HepG2 (cell line): Measurements from ENCODE around the gene DIPK1C. TPM values are rescaled to one million over a fixed set of nuclear protein-coding genes. Genes with fewer than 3 reads are reported as not detected.

Experiments used
- ATAC-seq: fragments of 200-7000 bp; cut with Tn5 transposase; 3 replicates; pipeline ENCODE4 v1.9.1; 2020; ENCODE audit warnings: mild to moderate bottlenecking, moderate library complexity
- BruUV-seq: library from RNA; stranded (reverse); fragments of 400-500 nt; replicated peaks from 2 replicates; lab custom pipeline; 2021; lab: Mats Ljungman, UMichigan
- CTCF ChIA-PET: fragments of 300-600 bp; formaldehyde crosslinking; extraction: SDS; loops from one replicate; lab custom pipeline; 2021; ENCODE audit warnings: low total read pairs, inconsistent platforms, low intra/inter-chr PET ratio; lab: Yijun Ruan, JAX
- POLR2A ChIA-PET: fragments of 350-600 bp; sonication (Branson Sonifier 250); formaldehyde crosslinking; loops from one replicate; lab custom pipeline; 2020; ENCODE audit warnings: antibody characterized with exemption, inconsistent platforms; lab: Yijun Ruan, JAX
- DNase-seq: peaks from one replicate; pipeline ENCODE4 v3.0.0-alpha.2; 2015; ENCODE audit warnings: low spot score
- FAIRE-seq: peaks from 3 replicates; lab custom pipeline; 2011; peaks lifted over from hg19 to GRCh38; lab: Jason Lieb, UNC
- H2AFZ ChIP-seq: one replicate; pipeline ENCODE4 v1.6.1; 2011; ENCODE audit warnings: low read length, inconsistent platforms
- H3K27ac ChIP-seq: fragments of 300-600 bp; 3 replicates; pipeline ENCODE4 v1.8.0; 2011; ENCODE audit warnings: mixed run types, mild to moderate bottlenecking, mixed read lengths, low read length, inconsistent platforms; ENCODE audit not compliant: insufficient read depth; ENCODE audit errors: extremely low read length
- H3K27me3 ChIP-seq, 2 experiments: fragments of 200-600 bp in 1 of 2; 2 replicates in 1 of 2; 3 replicates in 1 of 2; pipeline versions ENCODE4 v1.6.0 to v1.8.0; 2011; ENCODE audit warnings: low read length in 2 of 2, mild to moderate bottlenecking in 2 of 2, moderate library complexity in 2 of 2, inconsistent platforms in 1 of 2; ENCODE audit not compliant: insufficient read depth in 2 of 2, control insufficient read depth in 1 of 2
- H3K36me3 ChIP-seq, 2 experiments: fragments of 200-600 bp in 1 of 2; replicated peaks in 1 of 2; 2 replicates in 1 of 2; 3 replicates in 1 of 2; pipeline versions ENCODE4 v1.5.1 to v1.8.0; 2011; ENCODE audit warnings: low read length in 2 of 2, inconsistent platforms in 1 of 2; ENCODE audit not compliant: insufficient read depth in 2 of 2, control insufficient read depth in 1 of 2
- H3K4me1 ChIP-seq: 2 replicates; pipeline ENCODE4 v1.5.1; 2012; ENCODE audit warnings: low read length, inconsistent platforms; ENCODE audit not compliant: insufficient read depth
- H3K4me2 ChIP-seq: 2 replicates; pipeline ENCODE4 v1.6.0; 2011; ENCODE audit warnings: low read depth, low read length, inconsistent platforms
- H3K4me3 ChIP-seq, 3 experiments: fragments of 200-600 bp in 1 of 3; sonication (generic), shearing (Covaris generic) in 1 of 3; replicated peaks in 1 of 3; 2 replicates each; pipeline ENCODE4 v1.5.1; 2011 to 2016; ENCODE audit warnings: low read length in 3 of 3, inconsistent platforms in 2 of 3, low read depth in 2 of 3, mild to moderate bottlenecking in 2 of 3, control low read depth in 1 of 3, mixed read lengths in 1 of 3; ENCODE audit not compliant: insufficient read depth in 1 of 3
- H3K79me2 ChIP-seq: one replicate; pipeline ENCODE4 v1.6.1; 2011; ENCODE audit warnings: low read length, inconsistent platforms; ENCODE audit not compliant: insufficient read depth
- H3K9ac ChIP-seq: 2 replicates; pipeline ENCODE4 v1.6.0; 2011; ENCODE audit warnings: mild to moderate bottlenecking, low read depth, low read length, inconsistent platforms; ENCODE audit not compliant: insufficient read depth
- H3K9me3 ChIP-seq: 2 replicates; pipeline ENCODE4 v1.5.1; 2012; ENCODE audit warnings: mild to moderate bottlenecking, low read length
- H4K20me1 ChIP-seq: 2 replicates; pipeline ENCODE4 v1.6.0; 2011; ENCODE audit warnings: inconsistent platforms, mild to moderate bottlenecking, low read length, moderate library complexity; ENCODE audit not compliant: insufficient read depth
- BHLHE40 ChIP-seq: IDR thresholded peaks from 2 replicates; pipeline ENCODE4 v1.6.1; 2011; ENCODE audit warnings: low read length, improper control_type of control experiment
- IKZF4 ChIP-seq: sonication (generic); formaldehyde crosslinking; IDR thresholded peaks from 2 replicates; pipeline ENCODE4 v1.5.1; 2020; ENCODE audit warnings: borderline replicate concordance, mild to moderate bottlenecking, low read depth, missing genetic modification reagents; ENCODE audit errors: not compliant biosample characterization
- MAFF ChIP-seq: IDR thresholded peaks from 2 replicates; pipeline ENCODE4 v1.6.1; 2011; ENCODE audit warnings: low read depth, low read length, improper control_type of control experiment
- MAFK ChIP-seq, 2 experiments: IDR thresholded peaks in 1 of 2; conservative IDR thresholded peaks in 1 of 2; 2 replicates each; pipeline ENCODE4 v1.6.1; 2011; ENCODE audit warnings: improper control_type of control experiment in 2 of 2, low read length in 2 of 2
- PCBP1 ChIP-seq: fragments of 200-400 bp; formaldehyde crosslinking; IDR thresholded peaks from 2 replicates; pipeline ENCODE4 v1.6.1; 2017; ENCODE audit warnings: mild to moderate bottlenecking, low read depth, low read length, borderline replicate concordance
- RAD21 ChIP-seq: fragments of 450-650 bp; formaldehyde crosslinking; IDR thresholded peaks from 2 replicates; pipeline ENCODE4 v1.5.0; 2020; ENCODE audit warnings: mild to moderate bottlenecking
- SAFB2 ChIP-seq: sonication (generic); formaldehyde crosslinking; IDR thresholded peaks from 2 replicates; pipeline ENCODE4 v1.5.1; 2020; ENCODE audit warnings: missing genetic modification reagents, low read depth, mild to moderate bottlenecking, borderline replicate concordance
- TP53 ChIP-seq: sonication (generic); formaldehyde crosslinking; conservative IDR thresholded peaks from 2 replicates; pipeline ENCODE4 v1.4.0; 2020; ENCODE audit warnings: missing genetic modification reagents
- XRCC5 ChIP-seq: fragments of 200-400 bp; formaldehyde crosslinking; optimal IDR thresholded peaks from 2 replicates; pipeline ENCODE3; 2017; ENCODE audit warnings: mild to moderate bottlenecking, low read length
- ZNF543 ChIP-seq: sonication (generic); formaldehyde crosslinking; IDR thresholded peaks from 2 replicates; pipeline ENCODE4 v1.4.0; 2020; ENCODE audit warnings: mild to moderate bottlenecking, missing genetic modification reagents
- ZNF558 ChIP-seq: sonication (generic); formaldehyde crosslinking; IDR thresholded peaks from 2 replicates; pipeline ENCODE4 v1.9.0; 2022; ENCODE audit warnings: mild to moderate bottlenecking, missing genetic modification reagents, borderline replicate concordance
- WGBS: methylation state at CpG from one replicate; pipeline ENCODE4 v1.1.6; 2017; ENCODE audit warnings: low lambda C conversion rate; 5-methylcytosine and 5-hydroxymethylcytosine counted together
- in situ Hi-C: cut with HindIII; loops from 2 replicates; pipeline ENCODE4 v1.10.0; 2017; ENCODE audit warnings: low pct_unique_long_range_greater_than_20kb; ENCODE audit not compliant: extremely low pct_ligation_motif_present
- intact Hi-C: fragments of 100-400 bp; cut with micrococcal nuclease; formaldehyde crosslinking; loops from one replicate; pipeline ENCODE4 v1.10.0; 2022; ENCODE audit not compliant: unreplicated experiment
- polyA plus RNA-seq, 8 experiments: library from polyadenylated mRNA; depleted of rRNA in 3 of 8; stranded (reverse) in 7 of 8; unstranded in 1 of 8; fragments of >200 nt; fragmentation: Illumina TruSeq in 4 of 8; extraction: Trizol in 4 of 8; gene quantifications; 2 replicates each; pipeline versions ENCODE4 v1.2.1 to v1.2.3, GENCODE V29; 2011 to 2016; ENCODE audit warnings: low read depth in 4 of 8, missing spikeins in 1 of 8, mixed read lengths in 1 of 8; ENCODE audit not compliant: insufficient read depth in 1 of 8
- total RNA-seq, 5 experiments: library from RNA; depleted of rRNA; stranded (reverse); fragments of >200 nt; fragmentation: Illumina TruSeq; extraction: Trizol; gene quantifications; 2 replicates each; pipeline ENCODE4 v1.2.3, GENCODE V29; 2016; ENCODE audit warnings: low read depth in 1 of 5
- TF ChIP-seq, protein P1 (sequence below): sonication (generic); IDR thresholded peaks from 2 replicates; pipeline ENCODE4 v1.6.1; 2016; ENCODE audit warnings: low read depth, borderline replicate concordance
- TF ChIP-seq, protein P2 (sequence below): IDR thresholded peaks from 2 replicates; pipeline ENCODE4 v1.6.1; 2012; ENCODE audit warnings: low read depth, low read length, improper control_type of control experiment

The DIPK1C gene
- total and polyA plus RNA-seq, 2 of the 13 experiments (the other 11 are each of a cell fraction or from before 2014, with no cell fraction given): 1.8 TPM; not detected in 1

DNA sequence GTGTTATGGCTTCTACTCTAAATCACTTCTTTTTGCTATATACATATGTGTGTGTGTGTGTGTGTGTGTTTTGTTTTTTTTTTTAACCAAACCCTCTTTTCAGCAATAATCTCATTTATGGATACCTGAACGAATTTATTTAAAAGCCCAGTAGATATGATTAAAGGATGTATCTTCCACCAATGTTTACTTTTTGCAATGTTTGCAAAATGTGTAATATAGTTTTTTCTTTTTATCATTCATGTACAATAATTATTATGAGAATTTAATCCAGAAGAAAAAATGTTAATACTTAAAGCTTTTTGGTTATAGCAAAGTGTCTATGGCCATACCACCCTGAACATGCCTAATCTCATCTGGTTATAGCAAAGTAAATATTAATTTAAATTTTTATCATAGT lies 37.4 kb upstream of the DIPK1C start:
- H3K79me2 ChIP-seq: peaks cover 28% of the 10 kb centered on the region
- ATAC-seq (no peak), FAIRE-seq (no peak), DNase-seq (no peak)
- CTCF ChIA-PET: interaction anchor here (0.7 to 2.6 kb wide), 2 partner anchors 142 to 298 kb away, joined by 3 to 41 read pairs; no protein-coding TSS in a partner anchor
- H3K27ac ChIP-seq: no peak overlapping the region
- POLR2A ChIA-PET: interaction anchor here (3.2 kb wide), 1 partner anchor 48 kb away, joined by 59 read pairs; no protein-coding TSS in a partner anchor
- in situ Hi-C loops: loop anchor here (25.0 kb wide), 1 partner anchor 307 kb away; no protein-coding TSS in a partner anchor
- H4K20me1 ChIP-seq: peaks cover 4% of the 10 kb centered on the region; the same call in 1 of the 2 replicates
- TF ChIP-seq MAFK (conservative IDR thresholded peaks at IDR 0.05 in 1 of 2, IDR thresholded peaks at IDR 0.05 in 1 of 2; ENCODE audit: low read length in 2 of 2): peak; percentile 52 to 64
- TF ChIP-seq TP53 (CRISPR knock-in tag): no peak
- TF ChIP-seq MAFF: peak; percentile 60; the same call in 1 of the 2 replicates
- H3K4me1 ChIP-seq: peaks cover 33% of the 10 kb centered on the region
- no peaks in the 10 kb centered on the region; a peak in 2 of 5 replicates for H3K27me3 ChIP-seq
- WGBS: 15% methylated on average over 1 of the region's 1 CpG
- intact Hi-C loops: no loop called here
- no peak overlapping the region for H3K4me3 ChIP-seq
- no peak overlapping the region for H2AFZ ChIP-seq
- no TSS peak for BruUV-seq
- H3K9ac ChIP-seq: no peak overlapping the region
- no peak overlapping the region for H3K4me2 ChIP-seq
- peaks cover 11% of the 10 kb centered on the region for H3K9me3 ChIP-seq
- H3K36me3 ChIP-seq: no peaks in the 10 kb centered on the region; a peak in 2 of 5 replicates

DNA sequence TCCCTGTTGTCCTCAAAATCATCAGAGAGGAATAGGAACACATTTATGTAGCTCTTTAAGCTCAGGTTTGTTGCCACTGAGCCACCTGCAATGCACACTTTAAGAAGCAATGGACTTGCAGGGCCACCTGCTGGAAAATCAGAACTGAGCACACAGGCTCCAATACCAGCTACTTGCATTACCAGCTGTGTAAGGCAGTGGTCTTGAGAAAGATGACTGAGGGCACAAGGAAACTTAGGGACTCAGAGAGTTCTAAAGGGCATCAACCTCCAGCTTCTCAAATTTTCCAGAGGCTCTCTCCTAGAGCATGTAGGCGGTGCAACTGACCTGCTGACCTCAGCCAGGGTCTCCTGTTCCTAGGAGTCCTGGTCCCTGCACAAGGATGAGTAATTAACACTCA lies 36.6 kb upstream of the DIPK1C start:
- Histone ChIP-seq H3K4me2 (no peak overlapping the region), H3K36me3 (no peaks in the 10 kb centered on the region; a peak in 2 of 5 replicates), H2AFZ (no peak overlapping the region), H3K4me1 (peaks cover 25% of the 10 kb centered on the region), H3K9me3 (peaks cover 11% of the 10 kb centered on the region), H3K27me3 (no peaks in the 10 kb centered on the region; a peak in 2 of 5 replicates), H4K20me1 (peaks cover 4% of the 10 kb centered on the region; the same call in 1 of the 2 replicates), H3K79me2 (peaks cover 19% of the 10 kb centered on the region), H3K9ac (no peak overlapping the region), H3K27ac (no peak overlapping the region), H3K4me3 (no peak overlapping the region)
- in situ Hi-C loops: loop anchor here (25.0 kb wide), 1 partner anchor 306 kb away; no protein-coding TSS in a partner anchor
- intact Hi-C loops: loop anchor here (1.0 to 2.0 kb wide), 3 partner anchors 59 to 297 kb away; no protein-coding TSS in a partner anchor
- ChIA-PET CTCF (interaction anchor here (0.6 to 2.6 kb wide), 4 partner anchors 58 to 297 kb away, joined by 3 to 41 read pairs (median 3); no protein-coding TSS in a partner anchor), POLR2A (interaction anchor here (1.1 kb wide), 1 partner anchor 48 kb away, joined by 7 read pairs; no protein-coding TSS in a partner anchor)
- ATAC-seq: peak; percentile 14; the same call in 1 of the 3 replicates
- peak; percentile 68 for DNase-seq
- 0% methylated on average over 1 of the region's 1 CpG for whole genome bisulfite sequencing
- BruUV-seq: no TSS peak
- FAIRE-seq: peak; percentile 85
- TF ChIP-seq BHLHE40 (0 out of 2 replicates have a peak, but pooled peaks have one; percentile 11), ZNF543 (no peak), IKZF4 (CRISPR knock-in tag) (no peak), XRCC5 (peak; percentile 17), RAD21 (CRISPR knock-in tag) (peak; percentile 85), ZNF558 (CRISPR knock-in tag) (no peak), PCBP1 (no peak), SAFB2 (no peak), TP53 (CRISPR knock-in tag) (no peak)
- TF ChIP-seq, protein P1, sequence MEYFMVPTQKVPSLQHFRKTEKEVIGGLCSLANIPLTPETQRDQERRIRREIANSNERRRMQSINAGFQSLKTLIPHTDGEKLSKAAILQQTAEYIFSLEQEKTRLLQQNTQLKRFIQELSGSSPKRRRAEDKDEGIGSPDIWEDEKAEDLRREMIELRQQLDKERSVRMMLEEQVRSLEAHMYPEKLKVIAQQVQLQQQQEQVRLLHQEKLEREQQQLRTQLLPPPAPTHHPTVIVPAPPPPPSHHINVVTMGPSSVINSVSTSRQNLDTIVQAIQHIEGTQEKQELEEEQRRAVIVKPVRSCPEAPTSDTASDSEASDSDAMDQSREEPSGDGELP: peak; percentile 15; the same call in 1 of the 2 replicates
- TF ChIP-seq, protein P2, sequence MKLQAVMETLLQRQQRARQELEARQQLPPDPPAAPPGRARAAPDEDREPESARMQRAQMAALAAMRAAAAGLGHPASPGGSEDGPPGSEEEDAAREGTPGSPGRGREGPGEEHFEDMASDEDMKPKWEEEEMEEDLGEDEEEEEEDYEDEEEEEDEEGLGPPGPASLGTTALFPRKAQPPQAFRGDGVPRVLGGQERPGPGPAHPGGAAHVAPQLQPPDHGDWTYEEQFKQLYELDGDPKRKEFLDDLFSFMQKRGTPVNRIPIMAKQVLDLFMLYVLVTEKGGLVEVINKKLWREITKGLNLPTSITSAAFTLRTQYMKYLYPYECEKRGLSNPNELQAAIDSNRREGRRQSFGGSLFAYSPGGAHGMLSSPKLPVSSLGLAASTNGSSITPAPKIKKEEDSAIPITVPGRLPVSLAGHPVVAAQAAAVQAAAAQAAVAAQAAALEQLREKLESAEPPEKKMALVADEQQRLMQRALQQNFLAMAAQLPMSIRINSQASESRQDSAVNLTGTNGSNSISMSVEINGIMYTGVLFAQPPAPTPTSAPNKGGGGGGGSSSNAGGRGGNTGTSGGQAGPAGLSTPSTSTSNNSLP: 0 out of 2 replicates have a peak, but pooled peaks have one; percentile 15
